Erythroblast (primary cell): ENCODE measurements around the gene AMMECR1.

Source experiments
- GATA1 ChIP-seq: IDR thresholded peaks from 2 replicates; pipeline ENCODE4 v1.6.1; 2011; ENCODE audit warnings: low read depth, mild to moderate bottlenecking, control low read depth, low read length, moderate library complexity
- POLR2A ChIP-seq: IDR thresholded peaks from 2 replicates; pipeline ENCODE4 v1.6.1; 2011; ENCODE audit warnings: mild to moderate bottlenecking, low read length

DNA sequence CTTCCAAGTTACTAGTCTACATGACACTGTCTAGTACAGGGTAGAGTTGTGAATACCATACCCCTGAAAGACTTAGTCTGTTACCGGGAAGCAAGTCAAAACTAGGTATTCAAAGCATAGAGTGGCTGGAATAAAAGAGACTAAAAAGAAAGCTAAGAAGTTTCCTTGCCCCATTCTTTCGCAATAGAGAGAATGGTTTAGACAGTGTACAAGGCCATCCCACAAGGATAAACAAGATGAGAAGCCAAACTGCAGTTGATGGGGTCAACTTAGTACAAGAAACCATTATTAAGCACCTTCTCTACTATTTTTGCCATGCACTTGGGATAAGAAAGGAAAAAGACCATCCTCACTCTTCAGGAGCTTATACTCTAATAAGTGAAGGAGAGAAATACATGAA, 30.3 kb downstream of the AMMECR1 start:
- TF ChIP-seq POLR2A (no peak), GATA1 (no peak)
